Measurements from ENCODE around the gene ZNF19. TPM values are rescaled to one million over a fixed set of nuclear protein-coding genes. Genes with fewer than 3 reads are reported as not detected.

ZNF19 gene
- total RNA-seq, result 1.7 to 3.9 TPM (median 2.1 TPM) in 3 replicates
- long read RNA-seq, partial matches to known transcripts, result 1 of 3 reads
- long read RNA-seq, other reads (novel, unspliced or antisense), result 1 of 3 reads

DNA sequence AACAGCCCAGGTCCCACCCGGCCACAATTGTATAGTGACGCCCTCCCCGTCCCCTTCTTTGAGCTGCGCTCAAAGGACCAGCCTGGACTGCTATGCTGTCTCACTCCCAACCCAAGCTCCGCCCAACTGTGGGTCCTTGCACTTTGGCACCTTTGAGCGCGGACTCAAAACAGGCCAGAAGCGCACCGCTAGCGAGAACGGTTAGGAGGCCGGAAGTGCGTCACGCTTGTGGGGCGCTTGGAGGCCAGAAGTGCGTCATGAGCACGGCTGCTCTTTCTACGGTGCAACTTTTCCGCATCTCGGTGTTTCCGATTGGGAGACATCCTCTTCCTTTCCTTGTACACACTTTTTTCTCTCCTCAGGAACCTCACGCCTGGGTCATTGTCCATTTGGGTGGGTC lies at the start of gene ZNF19:
ZNF19 (minus strand) TSS at position 203 of the 400 bp plus-strand sequence. CDS start 7,210 bp downstream, outside the sequence.
- H3K27ac Mint-ChIP-seq (ENCODE audit: unreplicated experiment), result no peak within 1 kb of the TSS
- no peaks in the 10 kb centered on the region for H3K9me3 Mint-ChIP-seq (ENCODE audit: low read depth)
- H3K4me3 Mint-ChIP-seq (ENCODE audit: unreplicated experiment), result no peak within 1 kb of the TSS
- DNase-seq (ENCODE audit: low spot score), result no peak
- H3K4me1 Mint-ChIP-seq (ENCODE audit: low read depth), result peaks cover 6% of the 10 kb centered on the region
- no peaks in the 10 kb centered on the region for H3K36me3 Mint-ChIP-seq (ENCODE audit: low read depth)
- peaks cover 9% of the 10 kb centered on the region for H3K27me3 Mint-ChIP-seq (ENCODE audit: low read depth)
- TF ChIP-seq, protein P1, sequence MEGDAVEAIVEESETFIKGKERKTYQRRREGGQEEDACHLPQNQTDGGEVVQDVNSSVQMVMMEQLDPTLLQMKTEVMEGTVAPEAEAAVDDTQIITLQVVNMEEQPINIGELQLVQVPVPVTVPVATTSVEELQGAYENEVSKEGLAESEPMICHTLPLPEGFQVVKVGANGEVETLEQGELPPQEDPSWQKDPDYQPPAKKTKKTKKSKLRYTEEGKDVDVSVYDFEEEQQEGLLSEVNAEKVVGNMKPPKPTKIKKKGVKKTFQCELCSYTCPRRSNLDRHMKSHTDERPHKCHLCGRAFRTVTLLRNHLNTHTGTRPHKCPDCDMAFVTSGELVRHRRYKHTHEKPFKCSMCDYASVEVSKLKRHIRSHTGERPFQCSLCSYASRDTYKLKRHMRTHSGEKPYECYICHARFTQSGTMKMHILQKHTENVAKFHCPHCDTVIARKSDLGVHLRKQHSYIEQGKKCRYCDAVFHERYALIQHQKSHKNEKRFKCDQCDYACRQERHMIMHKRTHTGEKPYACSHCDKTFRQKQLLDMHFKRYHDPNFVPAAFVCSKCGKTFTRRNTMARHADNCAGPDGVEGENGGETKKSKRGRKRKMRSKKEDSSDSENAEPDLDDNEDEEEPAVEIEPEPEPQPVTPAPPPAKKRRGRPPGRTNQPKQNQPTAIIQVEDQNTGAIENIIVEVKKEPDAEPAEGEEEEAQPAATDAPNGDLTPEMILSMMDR (IDR thresholded peaks at IDR 0.05), result no peak

DNA sequence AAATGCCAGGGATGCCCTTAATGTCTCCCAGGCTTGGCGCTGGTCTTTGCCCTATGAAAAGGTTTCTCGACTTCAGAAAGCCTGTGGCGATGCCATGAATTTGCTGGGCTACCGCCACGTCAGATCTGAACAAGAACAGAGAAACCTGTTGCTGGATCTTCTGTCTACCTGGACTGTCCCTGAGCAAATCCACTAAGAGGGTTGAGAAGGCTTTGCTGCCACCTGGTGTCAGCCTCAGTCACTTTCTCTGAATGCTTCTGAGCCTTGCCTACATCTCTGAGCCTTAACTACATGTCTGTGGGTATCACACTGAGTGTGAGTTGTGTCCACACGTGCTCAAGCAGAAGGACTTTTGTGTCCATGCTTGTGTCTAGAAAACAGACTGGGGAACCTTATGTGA lies 48.5 kb upstream of the ZNF19 start:
- TF ChIP-seq, protein P1 (IDR thresholded peaks at IDR 0.05), result peak; percentile 78
- no peaks in the 10 kb centered on the region for H3K4me1 Mint-ChIP-seq (ENCODE audit: low read depth)
- no peak overlapping the region for H3K4me3 Mint-ChIP-seq (ENCODE audit: unreplicated experiment)
- H3K27me3 Mint-ChIP-seq (ENCODE audit: low read depth), result peaks cover 26% of the 10 kb centered on the region
- DNase-seq (ENCODE audit: low spot score), result no peak
- H3K9me3 Mint-ChIP-seq (ENCODE audit: low read depth), result no peaks in the 10 kb centered on the region
- H3K36me3 Mint-ChIP-seq (ENCODE audit: low read depth), result no peaks in the 10 kb centered on the region
- no peak overlapping the region for H3K27ac Mint-ChIP-seq (ENCODE audit: unreplicated experiment)

GRCh38 chr16:71536752-71537499 lies 47.8 kb upstream of the ZNF19 start:
- no peak for DNase-seq (ENCODE audit: low spot score)
- no peaks in the 10 kb centered on the region for H3K36me3 Mint-ChIP-seq (ENCODE audit: low read depth)
- no peak overlapping the region for H3K27ac Mint-ChIP-seq (ENCODE audit: unreplicated experiment)
- peaks cover 21% of the 10 kb centered on the region for H3K27me3 Mint-ChIP-seq (ENCODE audit: low read depth)
- H3K4me3 Mint-ChIP-seq (ENCODE audit: unreplicated experiment), result no peak overlapping the region
- H3K4me1 Mint-ChIP-seq (ENCODE audit: low read depth), result no peaks in the 10 kb centered on the region
- no peaks in the 10 kb centered on the region for H3K9me3 Mint-ChIP-seq (ENCODE audit: low read depth)
- TF ChIP-seq, protein P1 (IDR thresholded peaks at IDR 0.05), result no peak

DNA sequence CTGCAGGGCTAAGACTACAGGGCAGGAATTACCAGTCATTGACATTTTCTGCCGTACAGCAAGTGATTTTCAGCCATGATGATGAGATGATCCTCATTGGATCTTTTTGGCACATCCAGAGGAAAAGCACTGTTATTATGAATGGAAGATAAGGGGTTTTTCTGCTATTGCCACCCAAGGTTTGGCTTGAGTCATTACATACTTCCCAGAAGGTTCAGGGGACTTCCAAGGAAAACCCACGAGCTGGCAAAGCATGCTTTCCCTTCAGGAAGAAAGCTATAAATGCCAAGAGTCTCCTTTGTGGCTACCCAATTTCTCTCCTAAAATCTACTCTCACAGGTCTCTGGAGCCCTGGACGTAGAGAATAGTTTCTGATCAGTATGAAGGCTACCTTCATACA lies 43.2 kb upstream of the ZNF19 start:
- H3K9me3 Mint-ChIP-seq (ENCODE audit: low read depth), result no peaks in the 10 kb centered on the region
- TF ChIP-seq, protein P1 (IDR thresholded peaks at IDR 0.05), result no peak
- H3K27me3 Mint-ChIP-seq (ENCODE audit: low read depth), result peaks cover 6% of the 10 kb centered on the region

GRCh38 chr16:71528863-71529262 lies 39.7 kb upstream of the ZNF19 start:
- no peaks in the 10 kb centered on the region for H3K9me3 Mint-ChIP-seq (ENCODE audit: low read depth)
- peaks cover 27% of the 10 kb centered on the region for H3K27me3 Mint-ChIP-seq (ENCODE audit: low read depth)
- peaks cover 12% of the 10 kb centered on the region for H3K4me1 Mint-ChIP-seq (ENCODE audit: low read depth)
- DNase-seq (ENCODE audit: low spot score), result no peak
- TF ChIP-seq, protein P1 (IDR thresholded peaks at IDR 0.05), result no peak
- H3K27ac Mint-ChIP-seq (ENCODE audit: unreplicated experiment), result no peak overlapping the region
- H3K36me3 Mint-ChIP-seq (ENCODE audit: low read depth), result no peaks in the 10 kb centered on the region
- H3K4me3 Mint-ChIP-seq (ENCODE audit: unreplicated experiment), result no peak overlapping the region

More for the DNA sequence above, 43.2 kb upstream of the ZNF19 start:
- DNase-seq (ENCODE audit: low spot score), result no peak
- H3K27ac Mint-ChIP-seq (ENCODE audit: unreplicated experiment), result no peak overlapping the region
- H3K4me1 Mint-ChIP-seq (ENCODE audit: low read depth), result no peaks in the 10 kb centered on the region
- H3K36me3 Mint-ChIP-seq (ENCODE audit: low read depth), result no peaks in the 10 kb centered on the region
- H3K4me3 Mint-ChIP-seq (ENCODE audit: unreplicated experiment), result no peak overlapping the region
